ENCODE results near the gene MMP25.

DNA sequence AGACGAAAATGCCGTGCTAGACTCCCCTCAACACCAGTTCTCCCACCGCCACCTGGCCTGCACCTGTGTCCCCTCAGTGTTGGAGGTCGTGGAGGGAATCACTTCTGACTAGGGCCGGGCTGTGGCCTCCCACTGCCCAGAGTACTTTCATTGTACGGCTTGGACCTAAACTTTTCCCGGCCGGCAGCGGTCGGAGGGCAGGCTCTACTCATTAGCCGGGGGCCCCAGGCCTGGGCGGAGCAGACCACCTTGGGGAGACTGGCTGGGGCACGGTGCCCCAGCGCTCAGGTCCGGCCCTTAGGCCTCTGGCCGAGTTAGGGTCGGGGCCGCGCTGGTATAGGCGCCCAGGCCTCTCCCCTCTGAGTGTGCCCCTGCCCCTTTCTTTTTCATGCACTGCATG is 29.0 kb upstream of the MMP25 start:
- TF ChIP-seq RELA (CRISPR knock-in tag; IDR thresholded peaks at IDR 0.05; ENCODE audit: borderline replicate concordance): no peak
- no peak for TF ChIP-seq JAZF1 (CRISPR knock-in tag; IDR thresholded peaks at IDR 0.05)
- TF ChIP-seq CTCF (IDR thresholded peaks at IDR 0.05): no peak
- no peak for TF ChIP-seq USF2 (CRISPR knock-in tag; IDR thresholded peaks at IDR 0.05)
- TF ChIP-seq, protein P1, sequence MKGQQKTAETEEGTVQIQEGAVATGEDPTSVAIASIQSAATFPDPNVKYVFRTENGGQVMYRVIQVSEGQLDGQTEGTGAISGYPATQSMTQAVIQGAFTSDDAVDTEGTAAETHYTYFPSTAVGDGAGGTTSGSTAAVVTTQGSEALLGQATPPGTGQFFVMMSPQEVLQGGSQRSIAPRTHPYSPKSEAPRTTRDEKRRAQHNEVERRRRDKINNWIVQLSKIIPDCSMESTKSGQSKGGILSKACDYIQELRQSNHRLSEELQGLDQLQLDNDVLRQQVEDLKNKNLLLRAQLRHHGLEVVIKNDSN (CRISPR knock-in tag; IDR thresholded peaks at IDR 0.05): no peak
- TF ChIP-seq, protein P2, sequence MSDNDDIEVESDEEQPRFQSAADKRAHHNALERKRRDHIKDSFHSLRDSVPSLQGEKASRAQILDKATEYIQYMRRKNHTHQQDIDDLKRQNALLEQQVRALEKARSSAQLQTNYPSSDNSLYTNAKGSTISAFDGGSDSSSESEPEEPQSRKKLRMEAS (CRISPR knock-in tag; IDR thresholded peaks at IDR 0.05): no peak

All from WTC11 (cell line).